Activated naive CD4-positive, alpha-beta T cell treated with anti-CD3 and anti-CD28 coated beads for 36 hours (primary cell): ENCODE measurements around the gene IL17A. TPM values are rescaled to one million over a fixed set of nuclear protein-coding genes. Genes with fewer than 3 reads are reported as not detected.

Experiments
- CTCF ChIA-PET: fragments of 350-600 bp; sonication (Branson Sonifier 250); formaldehyde crosslinking; loops from one replicate; lab custom pipeline; 2021; ENCODE audit warnings: antibody characterized with exemption; lab: Charles Lee
- DNase-seq: peaks from one replicate; pipeline ENCODE4 v3.0.0-alpha.2; 2020
- H3K27ac Mint-ChIP-seq: one replicate; pipeline ENCODE4 v1.8.0; 2021; ENCODE audit warnings: mild to moderate bottlenecking, mixed read lengths
- H3K27me3 Mint-ChIP-seq: one replicate; pipeline ENCODE4 v1.8.0; 2021; ENCODE audit warnings: low read depth, mixed read lengths
- H3K36me3 Mint-ChIP-seq: one replicate; pipeline ENCODE4 v1.8.0; 2021; ENCODE audit warnings: low read depth, mixed read lengths
- H3K4me1 Mint-ChIP-seq: one replicate; pipeline ENCODE4 v1.8.0; 2021; ENCODE audit warnings: low read depth, mixed read lengths
- H3K4me3 Mint-ChIP-seq: one replicate; pipeline ENCODE4 v1.8.0; 2021; ENCODE audit warnings: mild to moderate bottlenecking, moderate library complexity, mixed read lengths
- H3K9me3 Mint-ChIP-seq: one replicate; pipeline ENCODE4 v1.8.0; 2021; ENCODE audit warnings: mixed read lengths
- intact Hi-C: fragments of 100-400 bp; cut with micrococcal nuclease; formaldehyde crosslinking; loops from one replicate; pipeline ENCODE4 v1.15.1; 2023
- total RNA-seq, 2 experiments: library from RNA; stranded (reverse); gene quantifications; one replicate each; pipeline ENCODE4 v1.2.3, GENCODE V29; 2021

IL17A gene
- under 1 TPM in 1 of 2 experiments, not detected in 1; 0.12 TPM for total RNA-seq

GRCh38 chr6:52186075-52186474 is at the start of gene IL17A:
Gene IL17A, plus strand, starts transcription at chr6:52186375. Its CDS starts 57 bp downstream, at chr6:52186432.
- Mint-ChIP-seq H3K4me1 (peaks cover 4% of the 10 kb centered on the region), H3K27me3 (peaks cover 38% of the 10 kb centered on the region), H3K36me3 (no peaks in the 10 kb centered on the region), H3K4me3 (no peak within 1 kb of the TSS), H3K27ac (no peak within 1 kb of the TSS), H3K9me3 (no peaks in the 10 kb centered on the region)
- intact Hi-C loops: no loop called here
- no peak for DNase-seq
- CTCF ChIA-PET: interaction anchor here (1.4 kb wide), 1 partner anchor 19 kb away, joined by 3 read pairs; no protein-coding TSS in a partner anchor

GRCh38 chr6:52136934-52137467 is 49.2 kb upstream of the IL17A start:
- CTCF ChIA-PET: no interaction called here
- Mint-ChIP-seq H3K4me1 (peaks cover 5% of the 10 kb centered on the region), H3K4me3 (no peak overlapping the region), H3K27me3 (peaks cover 6% of the 10 kb centered on the region), H3K36me3 (no peaks in the 10 kb centered on the region), H3K27ac (no peak overlapping the region), H3K9me3 (no peaks in the 10 kb centered on the region)
- intact Hi-C loops: no loop called here
- no peak for DNase-seq

GRCh38 chr6:52138284-52138683 is 47.9 kb upstream of the IL17A start:
- no peak for DNase-seq
- H3K4me1 Mint-ChIP-seq: peaks cover 5% of the 10 kb centered on the region
- intact Hi-C loops: no loop called here
- H3K36me3 Mint-ChIP-seq: no peaks in the 10 kb centered on the region
- no peak overlapping the region for H3K27ac Mint-ChIP-seq
- no peaks in the 10 kb centered on the region for H3K9me3 Mint-ChIP-seq
- peaks cover 15% of the 10 kb centered on the region for H3K27me3 Mint-ChIP-seq
- no peak overlapping the region for H3K4me3 Mint-ChIP-seq
- CTCF ChIA-PET: interaction anchor here (1.0 kb wide), 1 partner anchor 19 kb away, joined by 3 read pairs; no protein-coding TSS in a partner anchor

- Mint-ChIP-seq H3K9me3 (no peaks in the 10 kb centered on the region), H3K36me3 (no peaks in the 10 kb centered on the region), H3K27me3 (peaks cover 26% of the 10 kb centered on the region), H3K4me3 (no peak overlapping the region), H3K4me1 (no peaks in the 10 kb centered on the region), H3K27ac (no peak overlapping the region)
- no peak for DNase-seq
- intact Hi-C loops: loop anchor here (5.0 kb wide), 1 partner anchor 78 kb away; no protein-coding TSS in a partner anchor
- CTCF ChIA-PET: interaction anchor here (1.0 kb wide), 1 partner anchor 15 kb away, joined by 3 read pairs; no protein-coding TSS in a partner anchor
Observed at GRCh38 chr6:52139985-52140680, 46.0 kb upstream of the IL17A start.

DNA sequence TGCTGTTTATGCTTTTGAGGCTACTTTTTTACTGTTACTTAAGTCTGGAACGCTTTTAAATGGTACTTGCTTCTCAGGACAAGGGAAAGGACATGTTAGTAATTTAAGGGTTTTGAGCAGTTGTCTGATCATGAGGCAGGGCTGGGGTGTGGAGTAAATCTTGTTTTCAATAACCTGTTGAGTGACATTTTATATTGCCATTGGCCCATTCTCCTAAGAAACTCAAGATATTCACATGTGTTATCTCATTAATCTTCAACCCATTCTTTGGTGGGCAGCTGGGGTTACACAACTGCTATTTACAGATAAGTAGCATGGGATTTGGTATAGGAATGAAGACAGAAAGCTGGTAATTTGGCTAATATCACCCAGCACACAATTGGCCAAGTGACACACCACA is 44.6 kb upstream of the IL17A start:
- no peak for DNase-seq
- Mint-ChIP-seq H3K27ac (no peak overlapping the region), H3K4me1 (no peaks in the 10 kb centered on the region), H3K4me3 (no peak overlapping the region), H3K36me3 (no peaks in the 10 kb centered on the region), H3K27me3 (peaks cover 33% of the 10 kb centered on the region), H3K9me3 (no peaks in the 10 kb centered on the region)
- intact Hi-C loops: loop anchor here (5.0 kb wide), 1 partner anchor 79 kb away; no protein-coding TSS in a partner anchor
- CTCF ChIA-PET: no interaction called here

DNA sequence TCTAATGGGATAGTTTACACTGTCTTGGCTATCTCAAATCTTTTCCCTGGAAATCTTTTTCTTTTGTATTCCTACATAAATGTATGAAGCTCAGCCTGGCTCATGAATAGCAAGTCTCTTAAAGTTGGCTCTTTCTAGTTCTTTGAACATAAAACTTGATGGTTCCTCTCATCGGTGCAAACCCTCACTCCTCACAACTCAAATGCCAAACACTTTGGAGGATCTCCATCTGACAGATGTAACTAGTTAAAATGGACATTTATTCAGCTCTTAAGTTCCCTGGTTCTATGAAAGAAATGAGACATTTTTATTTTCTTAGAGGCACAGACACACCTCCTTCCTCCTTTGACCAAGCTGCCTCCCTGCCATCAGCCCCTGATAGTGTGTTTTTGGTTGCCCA is 43.6 kb upstream of the IL17A start:
- no peak overlapping the region for H3K27ac Mint-ChIP-seq
- intact Hi-C loops: loop anchor here (5.0 kb wide), 1 partner anchor 80 kb away; no protein-coding TSS in a partner anchor
- no peaks in the 10 kb centered on the region for H3K9me3 Mint-ChIP-seq
- CTCF ChIA-PET: no interaction called here
- DNase-seq: no peak
- H3K4me1 Mint-ChIP-seq: no peaks in the 10 kb centered on the region
- no peaks in the 10 kb centered on the region for H3K36me3 Mint-ChIP-seq
- peaks cover 37% of the 10 kb centered on the region for H3K27me3 Mint-ChIP-seq
- no peak overlapping the region for H3K4me3 Mint-ChIP-seq

GRCh38 chr6:52143551-52143950 is 42.6 kb upstream of the IL17A start:
- CTCF ChIA-PET: no interaction called here
- intact Hi-C loops: loop anchor here (5.0 kb wide), 1 partner anchor 81 kb away; no protein-coding TSS in a partner anchor
- no peak for DNase-seq
- Mint-ChIP-seq H3K36me3 (no peaks in the 10 kb centered on the region), H3K27me3 (peaks cover 40% of the 10 kb centered on the region), H3K4me1 (no peaks in the 10 kb centered on the region), H3K27ac (no peak overlapping the region), H3K4me3 (no peak overlapping the region), H3K9me3 (no peaks in the 10 kb centered on the region)

- Mint-ChIP-seq H3K27me3 (peaks cover 43% of the 10 kb centered on the region), H3K27ac (no peak overlapping the region), H3K36me3 (no peaks in the 10 kb centered on the region), H3K9me3 (no peaks in the 10 kb centered on the region), H3K4me1 (no peaks in the 10 kb centered on the region), H3K4me3 (no peak overlapping the region)
- DNase-seq: no peak
- intact Hi-C loops: loop anchor here (5.0 kb wide), 1 partner anchor 82 kb away; no protein-coding TSS in a partner anchor
- CTCF ChIA-PET: no interaction called here
Observed at GRCh38 chr6:52144196-52145076, 41.7 kb upstream of the IL17A start.

DNA sequence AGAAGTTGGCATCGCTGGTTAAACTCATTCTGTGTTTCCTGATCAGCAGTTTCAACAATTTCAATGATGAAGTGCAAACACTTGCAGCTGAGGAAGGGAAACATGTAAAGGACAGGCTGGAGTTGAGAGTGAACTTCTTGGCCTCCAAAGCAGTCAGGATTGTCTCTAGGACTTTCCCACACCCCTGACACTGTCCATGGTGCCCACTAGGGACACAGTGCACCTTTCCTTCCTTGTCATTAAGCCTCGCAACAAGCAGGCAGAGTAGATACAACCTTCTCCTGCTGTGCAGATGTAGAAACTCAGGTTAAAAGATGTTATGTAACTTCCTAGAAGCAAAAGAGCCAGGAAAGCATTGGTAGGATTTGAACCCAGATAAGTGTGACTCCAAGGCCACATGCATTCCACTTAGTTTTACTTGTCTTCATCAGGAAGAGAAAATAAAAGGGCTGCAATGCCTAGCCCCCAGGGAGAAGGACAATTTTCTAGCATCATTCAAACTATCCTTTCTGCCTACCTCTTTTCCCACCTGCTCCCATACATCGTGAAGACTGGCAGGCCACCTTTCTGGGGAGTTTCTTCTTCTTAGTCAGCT is 39.2 kb upstream of the IL17A start:
- CTCF ChIA-PET: no interaction called here
- Mint-ChIP-seq H3K27ac (no peak overlapping the region), H3K4me3 (no peak overlapping the region), H3K36me3 (no peaks in the 10 kb centered on the region), H3K27me3 (peaks cover 43% of the 10 kb centered on the region), H3K4me1 (no peaks in the 10 kb centered on the region), H3K9me3 (no peaks in the 10 kb centered on the region)
- intact Hi-C loops: no loop called here
- no peak for DNase-seq

DNA sequence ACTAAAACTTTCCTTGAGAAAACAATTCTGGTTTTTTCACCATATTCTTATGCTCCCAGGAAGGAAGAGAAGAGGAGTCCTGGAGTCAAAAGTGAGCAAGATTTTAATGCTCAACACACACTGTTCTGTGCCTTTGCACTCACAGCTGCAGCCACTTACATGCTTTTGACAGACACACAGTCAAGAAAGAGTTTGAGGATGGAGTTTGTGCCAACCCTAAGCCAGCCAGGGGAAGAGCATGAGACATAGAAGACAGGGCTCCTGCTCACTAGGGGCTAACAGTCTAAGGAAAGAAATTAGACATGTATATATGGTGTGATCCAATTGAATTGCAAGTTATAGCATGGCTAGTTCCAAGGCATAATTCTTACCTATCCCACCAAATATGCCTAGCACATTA is 37.1 kb upstream of the IL17A start:
- H3K27me3 Mint-ChIP-seq: peaks cover 36% of the 10 kb centered on the region
- no peak for DNase-seq

DNA sequence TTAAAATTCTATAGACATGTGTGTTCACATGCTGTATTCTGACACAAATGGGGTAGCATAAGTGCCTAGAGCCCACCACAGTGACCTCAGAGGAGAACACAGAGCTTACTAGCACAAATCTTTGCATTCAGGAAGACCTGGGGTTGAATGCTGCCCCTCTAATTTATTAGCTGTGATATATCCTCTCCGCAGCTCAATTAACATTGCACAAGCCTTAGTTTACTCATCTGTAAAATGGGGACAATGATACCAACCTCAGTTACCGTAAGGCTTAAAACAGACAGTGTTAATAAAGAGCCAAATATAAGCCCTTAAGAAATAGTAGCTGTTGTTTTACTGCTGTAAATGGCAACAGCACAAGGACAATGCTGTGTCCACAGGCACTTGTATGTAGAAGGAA is 36.2 kb upstream of the IL17A start:
- Mint-ChIP-seq H3K4me3 (no peak overlapping the region), H3K9me3 (no peaks in the 10 kb centered on the region), H3K27me3 (peaks cover 31% of the 10 kb centered on the region), H3K27ac (no peak overlapping the region), H3K4me1 (no peaks in the 10 kb centered on the region), H3K36me3 (no peaks in the 10 kb centered on the region)
- CTCF ChIA-PET: interaction anchor here (0.7 kb wide), 1 partner anchor 135 kb away, joined by 7 read pairs; no protein-coding TSS in a partner anchor
- no peak for DNase-seq
- intact Hi-C loops: no loop called here

More for the DNA sequence above, 37.1 kb upstream of the IL17A start:
- intact Hi-C loops: no loop called here
- Mint-ChIP-seq H3K36me3 (no peaks in the 10 kb centered on the region), H3K9me3 (no peaks in the 10 kb centered on the region), H3K4me1 (no peaks in the 10 kb centered on the region), H3K27ac (no peak overlapping the region), H3K4me3 (no peak overlapping the region)
- CTCF ChIA-PET: interaction anchor here (0.6 kb wide), 1 partner anchor 332 kb away, joined by 3 read pairs; no protein-coding TSS in a partner anchor

DNA sequence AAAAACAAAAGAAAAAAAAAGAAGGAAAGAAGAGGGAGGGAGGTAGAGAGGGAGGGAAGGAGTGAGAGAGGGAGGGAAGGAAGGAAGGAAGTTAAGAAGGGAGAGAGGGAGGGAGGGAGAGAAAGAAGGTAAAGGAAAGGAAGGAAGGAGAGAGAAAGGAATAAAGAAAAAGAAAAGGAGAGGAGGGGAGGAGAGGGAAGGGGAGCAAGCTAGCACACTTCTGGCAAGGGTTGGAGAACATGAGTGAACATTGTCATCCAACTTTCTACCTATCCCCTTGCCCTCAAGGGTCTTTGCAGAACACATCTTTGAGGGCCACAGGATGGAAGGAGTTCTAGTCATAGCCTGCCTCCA is 34.1 kb upstream of the IL17A start:
- intact Hi-C loops: no loop called here
- no peak for DNase-seq
- Mint-ChIP-seq H3K27me3 (peaks cover 31% of the 10 kb centered on the region), H3K27ac (no peak overlapping the region), H3K4me1 (peaks cover 16% of the 10 kb centered on the region), H3K9me3 (no peaks in the 10 kb centered on the region), H3K4me3 (no peak overlapping the region), H3K36me3 (no peaks in the 10 kb centered on the region)
- CTCF ChIA-PET: interaction anchor here (1.2 kb wide), 1 partner anchor 88 kb away, joined by 3 read pairs; no protein-coding TSS in a partner anchor
